Choroid plexus epithelial cell (primary cell): ENCODE data around the gene PDZD2.

ENCODE experiments used
- DNase-seq: peaks from one replicate; pipeline ENCODE4 v3.0.0-alpha.2; 2010; ENCODE audit warnings: low read depth
- H3K4me3 ChIP-seq: 2 replicates; pipeline ENCODE4 v1.5.1; 2011; ENCODE audit warnings: low read depth, mild to moderate bottlenecking, control low read depth, low read length, moderate library complexity
- CTCF ChIP-seq: conservative IDR thresholded peaks from 2 replicates; pipeline ENCODE4 v1.5.1; 2011; ENCODE audit warnings: low read depth, mild to moderate bottlenecking, control low read depth, inconsistent platforms, low read length, moderate library complexity

The PDZD2 gene

GRCh38 chr5:32130865-32131264 lies 491.9 kb downstream of the PDZD2 start:
- no peak for DNase-seq
- H3K4me3 ChIP-seq, result no peak overlapping the region
- TF ChIP-seq CTCF, result no peak

- DNase-seq, result no peak
- H3K4me3 ChIP-seq, result no peak overlapping the region
- TF ChIP-seq CTCF, result no peak
Measured at GRCh38 chr5:32131604-32132003, 492.7 kb downstream of the PDZD2 start.

GRCh38 chr5:32132757-32133156 lies 493.8 kb downstream of the PDZD2 start:
- H3K4me3 ChIP-seq, result no peak overlapping the region
- TF ChIP-seq CTCF, result no peak
- DNase-seq, result no peak

GRCh38 chr5:32135086-32135485 lies 496.2 kb downstream of the PDZD2 start:
- H3K4me3 ChIP-seq, result no peak overlapping the region
- DNase-seq, result no peak
- TF ChIP-seq CTCF, result no peak

GRCh38 chr5:32136342-32136741 lies 497.4 kb downstream of the PDZD2 start:
- H3K4me3 ChIP-seq, result no peak overlapping the region
- no peak for DNase-seq
- no peak for TF ChIP-seq CTCF

- H3K4me3 ChIP-seq, result no peak overlapping the region
- no peak for DNase-seq
- TF ChIP-seq CTCF, result no peak
Measured at GRCh38 chr5:32138839-32139493, 500.0 kb downstream of the PDZD2 start.

GRCh38 chr5:32143617-32144377 lies 504.9 kb downstream of the PDZD2 start:
- no peak for DNase-seq
- H3K4me3 ChIP-seq, result no peak overlapping the region
- TF ChIP-seq CTCF, result no peak
